Measurements from ENCODE around the gene ARID4B. TPM values are rescaled to one million over a fixed set of nuclear protein-coding genes. Genes with fewer than 3 reads are reported as not detected.
A peak's percentile ranks its signal among the peaks of the same experiment; 100 is the strongest.
"Not testable (repeated sequence)": the region's sequence is repeated elsewhere in the genome, so short reads cannot be mapped to it uniquely, and the experiment has no call there.

ARID4B gene
- total RNA-seq, 1 experiment from 2014 or later: 48.7 TPM

DNA sequence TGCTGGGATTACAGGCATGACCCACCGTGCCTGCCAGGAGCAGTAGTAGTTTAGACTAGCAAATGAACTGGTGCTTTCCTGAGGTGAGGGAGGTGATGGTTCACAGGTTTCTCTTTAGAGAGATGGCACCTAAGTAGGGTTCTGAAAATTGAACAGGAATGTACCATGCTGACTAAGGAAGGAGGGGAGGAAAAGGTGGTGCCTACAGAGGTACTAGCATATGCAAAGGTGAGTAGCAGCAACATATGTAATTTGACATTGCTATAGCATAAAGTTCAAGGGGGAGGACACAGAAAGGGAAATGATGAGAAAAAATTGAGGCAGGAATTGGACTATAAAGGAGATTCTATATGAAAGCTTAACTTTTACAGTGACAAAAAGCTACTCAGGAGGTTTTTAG is 101.0 kb downstream of the ARID4B start:
- Mint-ChIP-seq H3K27ac (ENCODE audit: low read depth, unreplicated experiment) (peak overlapping the region; percentile 1), H3K4me1 (ENCODE audit: insufficient read depth, unreplicated experiment) (peaks cover 3% of the 10 kb centered on the region), H3K36me3 (ENCODE audit: insufficient read depth, unreplicated experiment) (peaks cover 90% of the 10 kb centered on the region), H3K9me3 (ENCODE audit: unreplicated experiment) (no peaks in the 10 kb centered on the region), H3K27me3 (ENCODE audit: insufficient read depth, unreplicated experiment) (no peaks in the 10 kb centered on the region), H3K4me3 (ENCODE audit: unreplicated experiment) (no peak overlapping the region)
- intact Hi-C loops (cut with micrococcal nuclease): no loop called here
- ChIA-PET CTCF (interaction anchor here (0.7 to 2.4 kb wide), 4 partner anchors 13 to 189 kb away, joined by 5 to 20 read pairs (median 7); no protein-coding TSS in a partner anchor), POLR2A (interaction anchor here (0.6 to 5.3 kb wide), 5 partner anchors 8 to 66 kb away, joined by 3 to 45 read pairs (median 5); partner anchors contain the start of gene RBM34)
- TF ChIP-seq CTCF (IDR thresholded peaks at IDR 0.05; ENCODE audit: unreplicated experiment): no peak
- no peak for DNase-seq (ENCODE audit: unreplicated experiment)
- BruUV-seq (replicated peaks): no TSS peak

DNA sequence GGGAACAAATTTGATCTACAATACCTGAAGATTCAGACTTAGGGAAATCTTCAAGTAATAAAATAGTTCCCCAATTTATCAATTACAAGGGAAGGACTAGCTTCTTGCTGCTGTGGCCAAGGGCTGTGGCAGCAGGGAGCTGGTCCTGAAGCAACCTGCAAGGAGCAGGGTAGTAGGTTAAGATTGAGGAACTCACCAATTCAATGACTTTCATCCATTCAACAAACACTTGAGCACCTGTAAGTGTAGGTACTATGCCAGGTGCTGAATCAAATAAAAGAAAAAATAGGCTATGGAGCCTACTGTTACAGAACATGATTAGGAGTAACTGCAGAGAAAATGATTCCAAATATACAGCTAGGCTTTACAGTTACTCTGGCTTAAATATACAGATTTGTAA is 102.7 kb downstream of the ARID4B start:
- Mint-ChIP-seq H3K27me3 (ENCODE audit: insufficient read depth, unreplicated experiment) (no peaks in the 10 kb centered on the region), H3K9me3 (ENCODE audit: unreplicated experiment) (no peaks in the 10 kb centered on the region), H3K4me3 (ENCODE audit: unreplicated experiment) (no peak overlapping the region), H3K36me3 (ENCODE audit: insufficient read depth, unreplicated experiment) (peaks cover 94% of the 10 kb centered on the region), H3K4me1 (ENCODE audit: insufficient read depth, unreplicated experiment) (peaks cover 3% of the 10 kb centered on the region), H3K27ac (ENCODE audit: low read depth, unreplicated experiment) (no peak overlapping the region)
- CTCF ChIA-PET: interaction anchor here (0.5 to 2.4 kb wide), 8 partner anchors 9 to 340 kb away, joined by 3 to 20 read pairs (median 4); no protein-coding TSS in a partner anchor
- TF ChIP-seq CTCF (IDR thresholded peaks at IDR 0.05; ENCODE audit: unreplicated experiment): no peak
- BruUV-seq (replicated peaks): no TSS peak
- DNase-seq (ENCODE audit: unreplicated experiment): no peak
- POLR2A ChIA-PET: interaction anchor here (0.6 to 5.3 kb wide), 5 partner anchors 9 to 58 kb away, joined by 3 to 45 read pairs (median 3); no protein-coding TSS in a partner anchor
- intact Hi-C loops (cut with micrococcal nuclease): no loop called here

DNA sequence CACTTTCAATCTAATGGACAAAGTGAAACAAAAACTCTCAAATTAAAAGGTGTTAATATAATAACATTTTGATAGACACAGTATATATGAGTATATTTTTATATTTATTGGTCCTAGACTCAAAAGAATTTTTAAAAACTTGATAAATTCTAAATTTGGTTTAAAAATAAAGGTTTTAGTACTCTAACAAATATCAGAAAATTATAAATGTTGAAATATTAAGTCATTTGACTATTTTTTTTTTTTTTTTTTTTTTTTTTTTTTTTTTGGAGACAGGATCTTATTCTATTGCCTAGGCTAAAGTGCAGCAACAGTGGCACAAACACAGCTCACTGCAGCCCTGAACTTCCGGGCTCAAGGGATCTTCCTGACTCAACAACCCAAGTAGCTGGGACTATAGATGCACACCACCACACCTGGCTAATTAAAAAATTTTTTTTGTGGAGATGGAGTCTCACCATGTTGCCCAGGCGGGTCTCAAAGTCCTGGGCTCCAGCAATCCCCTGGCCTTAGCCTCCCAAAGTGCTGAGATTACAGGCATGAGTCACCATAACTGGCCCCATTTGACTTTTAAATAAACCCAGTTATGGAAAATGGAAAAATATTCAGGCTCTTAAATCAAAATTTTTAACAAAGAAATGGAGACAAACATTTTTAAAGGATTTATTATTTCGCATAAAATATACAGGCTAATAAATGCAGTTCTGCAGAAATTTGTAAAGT is 106.2 kb downstream of the ARID4B start:
- Mint-ChIP-seq H3K4me3 (ENCODE audit: unreplicated experiment) (no peak overlapping the region), H3K36me3 (ENCODE audit: insufficient read depth, unreplicated experiment) (peaks cover 89% of the 10 kb centered on the region), H3K4me1 (ENCODE audit: insufficient read depth, unreplicated experiment) (no peaks in the 10 kb centered on the region), H3K27me3 (ENCODE audit: insufficient read depth, unreplicated experiment) (no peaks in the 10 kb centered on the region), H3K27ac (ENCODE audit: low read depth, unreplicated experiment) (no peak overlapping the region), H3K9me3 (ENCODE audit: unreplicated experiment) (no peaks in the 10 kb centered on the region)
- intact Hi-C loops (cut with micrococcal nuclease): no loop called here
- CTCF ChIA-PET: interaction anchor here (0.6 to 1.0 kb wide), 4 partner anchors 11 to 372 kb away, joined by 3 read pairs; no protein-coding TSS in a partner anchor
- POLR2A ChIA-PET: interaction anchor here (0.6 to 1.5 kb wide), 4 partner anchors 8 to 283 kb away, joined by 3 to 4 read pairs (median 3); no protein-coding TSS in a partner anchor
- no peak for DNase-seq (ENCODE audit: unreplicated experiment)
- BruUV-seq (replicated peaks): no TSS peak
- no peak for TF ChIP-seq CTCF (IDR thresholded peaks at IDR 0.05; ENCODE audit: unreplicated experiment)

DNA sequence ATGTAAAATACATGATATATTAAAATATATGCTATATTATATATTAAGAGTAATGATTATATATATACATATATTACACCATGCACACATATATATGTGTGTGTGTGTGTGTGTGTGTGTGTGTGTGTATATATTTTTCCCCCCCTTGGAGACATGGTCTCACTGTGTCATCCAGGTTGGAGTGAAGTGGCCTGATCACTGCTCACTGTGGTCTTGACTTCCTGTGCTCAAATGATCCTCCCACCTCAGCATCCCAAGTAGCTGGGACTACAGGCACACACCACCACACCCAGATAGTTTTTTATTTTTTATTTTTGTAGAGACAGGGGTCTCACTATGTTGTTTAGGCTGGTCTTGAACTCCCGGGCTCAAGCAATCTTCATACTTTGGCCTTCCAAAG is 112.5 kb downstream of the ARID4B start:
- POLR2A ChIA-PET: interaction anchor here (0.5 to 1.2 kb wide), 6 partner anchors 8 to 295 kb away, joined by 3 to 4 read pairs (median 3); partner anchors contain the start of gene B3GALNT2
- no peaks in the 10 kb centered on the region for H3K4me1 Mint-ChIP-seq (ENCODE audit: insufficient read depth, unreplicated experiment)
- no peak for DNase-seq (ENCODE audit: unreplicated experiment)
- no peak overlapping the region for H3K4me3 Mint-ChIP-seq (ENCODE audit: unreplicated experiment)
- no peaks in the 10 kb centered on the region for H3K27me3 Mint-ChIP-seq (ENCODE audit: insufficient read depth, unreplicated experiment)
- TF ChIP-seq CTCF (IDR thresholded peaks at IDR 0.05; ENCODE audit: unreplicated experiment): no peak
- intact Hi-C loops (cut with micrococcal nuclease): no loop called here
- peaks cover 71% of the 10 kb centered on the region for H3K36me3 Mint-ChIP-seq (ENCODE audit: insufficient read depth, unreplicated experiment)
- no peak overlapping the region for H3K27ac Mint-ChIP-seq (ENCODE audit: low read depth, unreplicated experiment)
- CTCF ChIA-PET: interaction anchor here (0.6 to 1.0 kb wide), 5 partner anchors 14 to 223 kb away, joined by 3 read pairs; no protein-coding TSS in a partner anchor
- no TSS peak for BruUV-seq (replicated peaks)
- H3K9me3 Mint-ChIP-seq (ENCODE audit: unreplicated experiment): no peaks in the 10 kb centered on the region

DNA sequence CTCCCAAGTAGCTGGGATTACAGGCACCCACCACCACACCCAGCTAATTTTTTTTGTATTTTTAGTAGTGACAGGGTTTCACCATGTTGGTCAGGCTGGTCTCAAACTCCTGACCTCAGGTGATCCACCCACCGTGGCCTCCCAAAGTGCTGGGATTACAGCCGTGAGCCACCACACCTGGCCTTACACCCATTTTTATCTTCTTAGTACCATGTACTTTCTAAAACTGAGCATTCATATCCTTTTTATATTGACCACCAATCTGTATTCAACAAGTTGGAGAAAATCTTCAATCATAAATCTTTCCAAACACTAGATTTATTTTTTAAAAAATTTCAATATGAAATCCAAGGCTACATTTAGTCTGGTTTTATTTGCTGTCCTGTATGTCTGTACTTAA is 113.0 kb downstream of the ARID4B start:
- H3K27me3 Mint-ChIP-seq (ENCODE audit: insufficient read depth, unreplicated experiment); DNase-seq (ENCODE audit: unreplicated experiment); H3K9me3 Mint-ChIP-seq (ENCODE audit: unreplicated experiment); H3K4me3 Mint-ChIP-seq (ENCODE audit: unreplicated experiment); BruUV-seq (replicated peaks); H3K27ac Mint-ChIP-seq (ENCODE audit: low read depth, unreplicated experiment); H3K4me1 Mint-ChIP-seq (ENCODE audit: insufficient read depth, unreplicated experiment); intact Hi-C loops (cut with micrococcal nuclease): not testable (repeated sequence)
- POLR2A ChIA-PET: interaction anchor here (0.6 to 1.6 kb wide), 4 partner anchors 9 to 295 kb away, joined by 3 to 4 read pairs (median 3); partner anchors contain the start of gene B3GALNT2
- CTCF ChIA-PET: interaction anchor here (0.7 to 1.0 kb wide), 3 partner anchors 15 to 214 kb away, joined by 3 read pairs; no protein-coding TSS in a partner anchor
- H3K36me3 Mint-ChIP-seq (ENCODE audit: insufficient read depth, unreplicated experiment): peaks cover 71% of the 10 kb centered on the region

Data from MCF 10A (cell line).